ENCODE results near the gene NAGS.
"Not testable (repeated sequence)": the region's sequence is repeated elsewhere in the genome, so short reads cannot be mapped to it uniquely, and the experiment has no call there.

The NAGS gene

GRCh38 chr17:43986225-43986981 lies 18.0 kb upstream of the NAGS start:
- no peak for DNase-seq

GRCh38 chr17:43987131-43988021 lies 17.0 kb upstream of the NAGS start:
- DNase-seq = no peak

- DNase-seq = no peak
Measured at GRCh38 chr17:43988301-43988700, 16.1 kb upstream of the NAGS start.

GRCh38 chr17:43992641-43993040 lies 11.8 kb upstream of the NAGS start:
- no peak for DNase-seq

GRCh38 chr17:43994272-43995149 lies 9.9 kb upstream of the NAGS start:
- DNase-seq = peak; percentile 65

- DNase-seq = no peak
Measured at GRCh38 chr17:43995150-43995471, 9.3 kb upstream of the NAGS start.

- not testable (repeated sequence) for DNase-seq
Measured at GRCh38 chr17:43997180-43997579, 7.2 kb upstream of the NAGS start.

- DNase-seq = no peak
Measured at GRCh38 chr17:43998552-43998951, 5.9 kb upstream of the NAGS start.

- DNase-seq = no peak
Measured at GRCh38 chr17:43999024-43999423, 5.4 kb upstream of the NAGS start.

GRCh38 chr17:44000141-44000860 lies 4.1 kb upstream of the NAGS start:
- DNase-seq = no peak

GRCh38 chr17:44000871-44001460 lies 3.5 kb upstream of the NAGS start:
- no peak for DNase-seq

GRCh38 chr17:44001461-44001920 lies 2.9 kb upstream of the NAGS start:
- DNase-seq = no peak

GRCh38 chr17:44002141-44002848 lies 2.1 kb upstream of the NAGS start:
- no peak for DNase-seq

- peak; percentile 32 for DNase-seq
Measured at GRCh38 chr17:44004761-44005526, 522 bp downstream of the NAGS start.

GRCh38 chr17:44005527-44006271 lies 1.3 kb downstream of the NAGS start:
- no peak for DNase-seq

GRCh38 chr17:44006272-44006597 lies 1.8 kb downstream of the NAGS start:
- DNase-seq = no peak

GRCh38 chr17:44006598-44007345 lies 2.4 kb downstream of the NAGS start:
- DNase-seq = peak; percentile 90

- DNase-seq = no peak
Measured at GRCh38 chr17:44007346-44008204, 3.2 kb downstream of the NAGS start.
